ENCODE results near the gene NUDT21. TPM values are rescaled to one million over a fixed set of nuclear protein-coding genes. Genes with fewer than 3 reads are reported as not detected.
"Not testable (repeated sequence)": the region's sequence is repeated elsewhere in the genome, so short reads cannot be mapped to it uniquely, and the experiment has no call there.

Gene NUDT21
- total RNA-seq: 100 to 1,000 TPM; 296 to 306 TPM

- peak; percentile 95 for DNase-seq
- Mint-ChIP-seq H3K4me1 (ENCODE audit: low read depth) (peaks cover 45% of the 10 kb centered on the region), H3K9me3 (no peaks in the 10 kb centered on the region), H3K4me3 (peak within 1 kb of the TSS; percentile 80), H3K27me3 (no peaks in the 10 kb centered on the region), H3K27ac (peak within 1 kb of the TSS; percentile 92), H3K36me3 (ENCODE audit: low read depth) (peaks cover 48% of the 10 kb centered on the region)
- POLR2A ChIA-PET: interaction anchor here (1.8 kb wide), 1 partner anchor 13 kb away, joined by 5 read pairs; no protein-coding TSS in a partner anchor
- peak; percentile 99 for ATAC-seq
- CTCF ChIA-PET: interaction anchor here (1.0 to 1.8 kb wide), 4 partner anchors 9 to 258 kb away, joined by 3 to 5 read pairs (median 4); no protein-coding TSS in a partner anchor
- TF ChIP-seq CTCF (IDR thresholded peaks at IDR 0.05): no peak
- intact Hi-C loops (cut with micrococcal nuclease): no loop called here
These were observed at the start of gene NUDT21, which contains the start of gene OGFOD1 for GRCh38 chr16:56450986-56451752. Gene NUDT21, minus strand, starts transcription at chr16:56451332. Its CDS starts 130 bp downstream, at chr16:56451202. Gene OGFOD1, plus strand, starts transcription at chr16:56451554. Its CDS starts 59 bp downstream, at chr16:56451613.

GRCh38 chr16:56493815-56494214 lies 42.7 kb upstream of the NUDT21 start:
- no peak for TF ChIP-seq CTCF (IDR thresholded peaks at IDR 0.05)
- intact Hi-C loops (cut with micrococcal nuclease): no loop called here
- no peak overlapping the region for H3K4me3 Mint-ChIP-seq
- H3K36me3 Mint-ChIP-seq (ENCODE audit: low read depth): peaks cover 8% of the 10 kb centered on the region
- CTCF ChIA-PET: no interaction called here
- H3K9me3 Mint-ChIP-seq: no peaks in the 10 kb centered on the region
- H3K27me3 Mint-ChIP-seq: no peaks in the 10 kb centered on the region
- POLR2A ChIA-PET: interaction anchor here (0.9 kb wide), 1 partner anchor 15 kb away, joined by 4 read pairs; no protein-coding TSS in a partner anchor
- ATAC-seq (no peak), DNase-seq (no peak)
- H3K27ac Mint-ChIP-seq: no peak overlapping the region
- H3K4me1 Mint-ChIP-seq (ENCODE audit: low read depth): no peaks in the 10 kb centered on the region

GRCh38 chr16:56493126-56493525 lies 42.0 kb upstream of the NUDT21 start:
- no peak for ATAC-seq
- no peak overlapping the region for H3K4me3 Mint-ChIP-seq
- H3K4me1 Mint-ChIP-seq (ENCODE audit: low read depth): no peaks in the 10 kb centered on the region
- no peak for TF ChIP-seq CTCF (IDR thresholded peaks at IDR 0.05)
- peaks cover 8% of the 10 kb centered on the region for H3K36me3 Mint-ChIP-seq (ENCODE audit: low read depth)
- CTCF ChIA-PET: no interaction called here
- no peak for DNase-seq
- no peaks in the 10 kb centered on the region for H3K27me3 Mint-ChIP-seq
- POLR2A ChIA-PET: no interaction called here
- intact Hi-C loops (cut with micrococcal nuclease): no loop called here
- no peaks in the 10 kb centered on the region for H3K9me3 Mint-ChIP-seq
- H3K27ac Mint-ChIP-seq: no peak overlapping the region

GRCh38 chr16:56491657-56492261 lies 40.6 kb upstream of the NUDT21 start:
- DNase-seq: no peak
- Mint-ChIP-seq H3K27ac (no peak overlapping the region), H3K36me3 (ENCODE audit: low read depth) (peaks cover 5% of the 10 kb centered on the region), H3K4me3 (no peak overlapping the region), H3K27me3 (no peaks in the 10 kb centered on the region), H3K4me1 (ENCODE audit: low read depth) (no peaks in the 10 kb centered on the region), H3K9me3 (no peaks in the 10 kb centered on the region)
- no peak for ATAC-seq
- ChIA-PET POLR2A (no interaction called here), CTCF (no interaction called here)
- no peak for TF ChIP-seq CTCF (IDR thresholded peaks at IDR 0.05)
- intact Hi-C loops (cut with micrococcal nuclease): no loop called here

- H3K4me3 Mint-ChIP-seq; H3K36me3 Mint-ChIP-seq (ENCODE audit: low read depth); H3K27me3 Mint-ChIP-seq; H3K9me3 Mint-ChIP-seq; DNase-seq; H3K27ac Mint-ChIP-seq; ATAC-seq; intact Hi-C loops (cut with micrococcal nuclease); H3K4me1 Mint-ChIP-seq (ENCODE audit: low read depth): not testable (repeated sequence)
- ChIA-PET POLR2A (interaction anchor here (1.1 kb wide), 1 partner anchor 37 kb away, joined by 3 read pairs; no protein-coding TSS in a partner anchor), CTCF (interaction anchor here (1.8 kb wide), 1 partner anchor 9 kb away, joined by 5 read pairs; no protein-coding TSS in a partner anchor)
These were observed 37.7 kb upstream of the NUDT21 start for GRCh38 chr16:56488868-56489267.
